PC-3 (cell line): ENCODE data around the gene CEP112. TPM values are rescaled to one million over a fixed set of nuclear protein-coding genes. Genes with fewer than 3 reads are reported as not detected.

ENCODE experiments used
- ATAC-seq: fragments of 200-7000 bp; cut with Tn5 transposase; 2 replicates; pipeline ENCODE4 v1.9.1; 2020; ENCODE audit warnings: mild to moderate bottlenecking, moderate library complexity
- BruUV-seq: library from RNA; stranded (reverse); fragments of 400-500 nt; replicated peaks from 2 replicates; lab custom pipeline; 2021; lab: Mats Ljungman, UMichigan
- CTCF ChIA-PET: fragments of 300-600 bp; sonication (Branson Sonifier 250); formaldehyde crosslinking; loops from one replicate; lab custom pipeline; 2022; ENCODE audit warnings: antibody characterized with exemption; lab: Charles Lee
- POLR2A ChIA-PET: fragments of 300-600 bp; sonication (Branson Sonifier 250); formaldehyde crosslinking; loops from one replicate; lab custom pipeline; 2022; ENCODE audit warnings: antibody characterized with exemption; ENCODE audit not compliant: unreplicated experiment; lab: Charles Lee
- DNase-seq: peaks from one replicate; pipeline ENCODE4 v3.0.0-alpha.2; 2015
- H2AFZ ChIP-seq: fragments of 300-600 bp; sonication (generic); 2 replicates; pipeline ENCODE4 v1.6.0; 2016; ENCODE audit warnings: antibody characterized with exemption, low read length
- H3F3A ChIP-seq: fragments of 300-600 bp; sonication (generic); one replicate; pipeline ENCODE4 v1.6.0; 2017; ENCODE audit warnings: antibody characterized with exemption, low read length, control low read depth, mild to moderate bottlenecking; ENCODE audit not compliant: unreplicated experiment
- H3K27ac ChIP-seq: fragments of 300-600 bp; sonication (generic); 2 replicates; pipeline ENCODE4 v1.5.1; 2016; ENCODE audit warnings: mild to moderate bottlenecking, low read length
- H3K27me3 ChIP-seq: fragments of 300-600 bp; sonication (generic); 2 replicates; pipeline ENCODE4 v1.6.1; 2016; ENCODE audit warnings: low read length, mixed read lengths
- H3K36me3 ChIP-seq: fragments of 300-600 bp; sonication (generic); 2 replicates; pipeline ENCODE4 v1.6.1; 2016; ENCODE audit warnings: low read depth, mixed run types, low read length, mixed read lengths
- H3K4me1 ChIP-seq: fragments of 300-600 bp; sonication (generic); 2 replicates; pipeline ENCODE4 v1.5.1; 2016; ENCODE audit warnings: low read length; ENCODE audit not compliant: insufficient read depth
- H3K4me2 ChIP-seq: fragments of 300-600 bp; sonication (generic); 2 replicates; pipeline ENCODE4 v1.6.0; 2016; ENCODE audit warnings: low read length
- H3K4me3 ChIP-seq: fragments of 300-600 bp; sonication (generic); 2 replicates; pipeline ENCODE4 v1.5.1; 2016; ENCODE audit warnings: mild to moderate bottlenecking, low read length, mixed read lengths
- H3K79me2 ChIP-seq: fragments of 300-600 bp; sonication (generic); 2 replicates; pipeline ENCODE4 v1.6.1; 2017; ENCODE audit warnings: low read length, mixed read lengths
- H3K9ac ChIP-seq: fragments of 300-600 bp; sonication (generic); 2 replicates; pipeline ENCODE4 v1.6.0; 2016; ENCODE audit warnings: mild to moderate bottlenecking, low read length
- H3K9me2 ChIP-seq: fragments of 300-600 bp; sonication (generic); replicated peaks from 2 replicates; pipeline ENCODE4 v1.6.1; 2016; ENCODE audit warnings: mixed run types, low read length, mixed read lengths
- H3K9me3 ChIP-seq: fragments of 300-600 bp; sonication (generic); 2 replicates; pipeline ENCODE4 v1.6.1; 2016; ENCODE audit warnings: low read length, mixed read lengths
- H4K20me1 ChIP-seq: fragments of 300-600 bp; sonication (generic); 2 replicates; pipeline ENCODE4 v1.6.1; 2016; ENCODE audit warnings: low read length, mixed read lengths
- CTCF ChIP-seq: fragments of 300-600 bp; sonication (generic); conservative IDR thresholded peaks from 2 replicates; pipeline ENCODE4 v1.5.1; 2017; ENCODE audit warnings: antibody characterized with exemption, low read depth, mild to moderate bottlenecking, low read length
- EZH2 ChIP-seq: fragments of 300-600 bp; sonication (generic); IDR thresholded peaks from one replicate; pipeline ENCODE4 v1.6.1; 2017; ENCODE audit warnings: antibody characterized with exemption, mild to moderate bottlenecking, low read length; ENCODE audit not compliant: unreplicated experiment
- EZH2phosphoT487 ChIP-seq: fragments of 300-600 bp; sonication (generic); IDR thresholded peaks from 2 replicates; pipeline ENCODE4 v1.6.1; 2018; ENCODE audit warnings: mild to moderate bottlenecking, antibody characterized with exemption, low read length, borderline replicate concordance
- intact Hi-C: fragments of 100-400 bp; cut with micrococcal nuclease; formaldehyde crosslinking; loops from 2 replicates; pipeline ENCODE4 v1.9.0; 2023
- total RNA-seq: library from RNA; depleted of rRNA; stranded (reverse); fragments of >200 nt; gene quantifications from 2 replicates; pipeline ENCODE4 v1.2.3, GENCODE V29; 2014

The CEP112 gene
- total RNA-seq, 1 experiment from 2014 or later, result 6.5 TPM

DNA sequence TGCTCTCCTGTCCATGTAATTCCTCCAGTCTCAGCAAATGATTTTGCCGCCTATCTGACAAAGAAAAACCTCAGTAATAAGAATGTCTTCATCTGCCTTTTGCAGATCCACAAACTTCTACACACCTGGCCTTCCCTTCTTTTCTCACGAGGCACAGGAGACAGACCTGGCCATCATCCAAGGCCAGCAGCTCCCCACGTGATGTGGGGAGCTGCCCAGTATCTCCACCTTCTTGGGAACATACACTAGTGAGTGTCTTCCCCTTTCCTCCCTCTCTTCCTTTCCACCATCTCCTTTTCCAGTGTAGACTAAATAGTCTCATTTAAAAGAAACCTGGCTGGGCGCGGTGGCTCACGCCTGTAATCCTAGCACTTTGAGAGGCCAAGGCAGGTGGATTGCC lies 274.4 kb downstream of the CEP112 start:
- no peaks in the 10 kb centered on the region for H3K9me2 ChIP-seq
- H3K79me2 ChIP-seq, result no peaks in the 10 kb centered on the region
- no peak overlapping the region for H2AFZ ChIP-seq
- BruUV-seq, result no TSS peak
- H3K9ac ChIP-seq, result no peak overlapping the region
- no peak overlapping the region for H3K4me2 ChIP-seq
- DNase-seq (no peak), ATAC-seq (no peak)
- H3K36me3 ChIP-seq, result no peaks in the 10 kb centered on the region
- H3K4me1 ChIP-seq, result peaks cover 15% of the 10 kb centered on the region
- no peaks in the 10 kb centered on the region for H4K20me1 ChIP-seq
- H3F3A ChIP-seq, result no peaks in the 10 kb centered on the region
- TF ChIP-seq EZH2, result no peak
- TF ChIP-seq EZH2phosphoT487, result no peak
- TF ChIP-seq CTCF, result no peak
- H3K9me3 ChIP-seq, result no peaks in the 10 kb centered on the region
- H3K4me3 ChIP-seq, result no peak overlapping the region
- CTCF ChIA-PET, result no interaction called here
- POLR2A ChIA-PET, result interaction anchor here (0.6 kb wide), 1 partner anchor 47 kb away, joined by 3 read pairs; no protein-coding TSS in a partner anchor
- no peak overlapping the region for H3K27ac ChIP-seq
- intact Hi-C loops, result no loop called here
- no peaks in the 10 kb centered on the region for H3K27me3 ChIP-seq

- intact Hi-C loops, result no loop called here
- no peaks in the 10 kb centered on the region for H3F3A ChIP-seq
- no peak overlapping the region for H3K4me3 ChIP-seq
- ChIA-PET POLR2A (no interaction called here), CTCF (interaction anchor here (0.7 kb wide), 1 partner anchor 65 kb away, joined by 5 read pairs; no protein-coding TSS in a partner anchor)
- no peak overlapping the region for H2AFZ ChIP-seq
- H4K20me1 ChIP-seq, result no peaks in the 10 kb centered on the region
- ATAC-seq (no peak), DNase-seq (no peak)
- H3K79me2 ChIP-seq, result no peaks in the 10 kb centered on the region
- H3K9me3 ChIP-seq, result no peaks in the 10 kb centered on the region
- BruUV-seq, result no TSS peak
- H3K27me3 ChIP-seq, result no peaks in the 10 kb centered on the region
- H3K4me2 ChIP-seq, result no peak overlapping the region
- TF ChIP-seq EZH2, result no peak
- TF ChIP-seq EZH2phosphoT487, result no peak
- TF ChIP-seq CTCF, result no peak
- H3K27ac ChIP-seq, result no peak overlapping the region
- H3K36me3 ChIP-seq, result no peaks in the 10 kb centered on the region
- H3K4me1 ChIP-seq, result peaks cover 15% of the 10 kb centered on the region
- no peaks in the 10 kb centered on the region for H3K9me2 ChIP-seq
- H3K9ac ChIP-seq, result no peak overlapping the region
Measured at GRCh38 chr17:65916425-65916824, 275.5 kb downstream of the CEP112 start.

DNA sequence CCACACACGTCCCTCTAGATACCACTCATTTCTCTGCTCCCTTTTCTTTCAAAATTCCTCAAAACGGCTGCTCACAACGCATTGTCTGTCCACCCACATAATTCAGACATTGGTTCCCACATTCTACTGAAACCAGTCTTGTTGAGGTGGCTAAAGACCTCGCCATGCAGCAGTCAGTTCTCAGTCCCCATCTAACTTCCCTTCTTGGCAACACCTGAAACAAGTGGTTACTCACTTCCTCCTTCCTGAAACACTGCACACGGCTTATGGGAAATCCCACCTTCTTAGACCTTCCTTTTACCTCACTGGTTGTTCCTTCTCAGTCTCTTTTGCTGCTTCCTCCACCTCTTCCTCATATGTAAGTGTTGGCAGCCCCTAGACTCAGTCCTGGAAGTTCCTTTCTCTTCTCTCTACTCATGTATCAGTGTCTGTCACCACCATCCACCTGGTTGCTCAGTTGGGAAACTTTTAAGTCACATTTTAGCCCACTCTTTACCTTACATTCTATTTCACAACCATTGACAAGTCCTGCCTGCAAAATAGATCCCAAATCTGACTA lies 277.1 kb downstream of the CEP112 start:
- Histone ChIP-seq H2AFZ (peak overlapping the region; percentile 54), H3K27ac (no peak overlapping the region), H3K4me2 (no peak overlapping the region), H3K4me1 (peaks cover 15% of the 10 kb centered on the region), H3K27me3 (no peaks in the 10 kb centered on the region), H3F3A (no peaks in the 10 kb centered on the region), H3K9ac (no peak overlapping the region), H3K4me3 (no peak overlapping the region), H3K9me2 (no peaks in the 10 kb centered on the region), H3K79me2 (no peaks in the 10 kb centered on the region), H3K9me3 (no peaks in the 10 kb centered on the region), H4K20me1 (no peaks in the 10 kb centered on the region), H3K36me3 (no peaks in the 10 kb centered on the region)
- ATAC-seq (peak; percentile 55; the same call in 1 of the 2 replicates), DNase-seq (peak; percentile 31)
- ChIA-PET POLR2A (no interaction called here), CTCF (no interaction called here)
- intact Hi-C loops, result no loop called here
- no TSS peak for BruUV-seq
- TF ChIP-seq CTCF (no peak), EZH2phosphoT487 (no peak), EZH2 (no peak)
